Keratinocyte (primary cell): Measurements from ENCODE around the gene TNNT2. TPM values are rescaled to one million over a fixed set of nuclear protein-coding genes. Genes with fewer than 3 reads are reported as not detected.

ENCODE experiments used
- DNase-seq: peaks from one replicate; pipeline ENCODE4 v3.0.0-alpha.2; 2011; ENCODE audit warnings: low read depth, missing footprints, low spot score
- FAIRE-seq: peaks from 2 replicates; lab custom pipeline; 2011; peaks lifted over from hg19 to GRCh38; lab: Jason Lieb, UNC
- H2AFZ ChIP-seq: 2 replicates; pipeline ENCODE4 v1.6.0; 2012; ENCODE audit warnings: low read length, control low read depth, inconsistent platforms; ENCODE audit not compliant: control insufficient read depth
- H3K27ac ChIP-seq: 2 replicates; pipeline ENCODE4 v1.5.1; 2011; ENCODE audit warnings: low read length; ENCODE audit not compliant: control insufficient read depth, insufficient read depth
- H3K27me3 ChIP-seq: 3 replicates; pipeline ENCODE4 v1.6.0; 2011; ENCODE audit warnings: low read length; ENCODE audit not compliant: control insufficient read depth, insufficient read depth; ENCODE audit errors: extremely low read depth
- H3K36me3 ChIP-seq, 2 experiments: 2 replicates in 1 of 2; 3 replicates in 1 of 2; pipeline ENCODE4 v1.5.1; 2011; ENCODE audit warnings: low read length in 2 of 2, mild to moderate bottlenecking in 1 of 2; ENCODE audit not compliant: control insufficient read depth in 2 of 2, insufficient read depth in 2 of 2; ENCODE audit errors: extremely low read depth in 1 of 2
- H3K4me1 ChIP-seq: 3 replicates; pipeline ENCODE4 v1.5.1; 2011; ENCODE audit warnings: low read length; ENCODE audit not compliant: control insufficient read depth, insufficient read depth; ENCODE audit errors: extremely low read depth
- H3K4me2 ChIP-seq: 3 replicates; pipeline ENCODE4 v1.6.0; 2011; ENCODE audit warnings: low read depth, low read length; ENCODE audit not compliant: control insufficient read depth, insufficient read depth; ENCODE audit errors: extremely low read depth
- H3K4me3 ChIP-seq, 3 experiments: fragments of 200-600 bp in 1 of 3; sonication (generic) in 1 of 3; 2 replicates in 2 of 3; 3 replicates in 1 of 3; pipeline ENCODE4 v1.5.1; 2011 to 2016; ENCODE audit warnings: low read length in 3 of 3, mild to moderate bottlenecking in 3 of 3, control low read depth in 2 of 3, inconsistent platforms in 1 of 3, low read depth in 1 of 3, mixed read lengths in 1 of 3, mixed run types in 1 of 3, moderate library complexity in 1 of 3; ENCODE audit not compliant: control insufficient read depth in 2 of 3, insufficient read depth in 2 of 3; ENCODE audit errors: extremely low read depth in 1 of 3
- H3K79me2 ChIP-seq: 2 replicates; pipeline ENCODE4 v1.6.0; 2012; ENCODE audit warnings: low read length; ENCODE audit not compliant: control insufficient read depth, insufficient read depth
- H3K9ac ChIP-seq: 3 replicates; pipeline ENCODE4 v1.6.0; 2011; ENCODE audit warnings: low read length; ENCODE audit not compliant: control insufficient read depth, insufficient read depth; ENCODE audit errors: extremely low read depth
- H3K9me1 ChIP-seq: 3 replicates; pipeline ENCODE4 v1.6.0; 2011; ENCODE audit warnings: low read length; ENCODE audit not compliant: control insufficient read depth, insufficient read depth; ENCODE audit errors: extremely low read depth
- H3K9me3 ChIP-seq: 2 replicates; pipeline ENCODE4 v1.5.1; 2012; ENCODE audit warnings: low read depth, low read length; ENCODE audit not compliant: control insufficient read depth
- H4K20me1 ChIP-seq: 3 replicates; pipeline ENCODE4 v1.6.0; 2011; ENCODE audit warnings: low read length; ENCODE audit not compliant: control insufficient read depth, insufficient read depth; ENCODE audit errors: extremely low read depth
- CTCF ChIP-seq, 3 experiments: IDR thresholded peaks in 1 of 3; conservative IDR thresholded peaks in 1 of 3; optimal IDR thresholded peaks in 1 of 3; 2 replicates in 2 of 3; 3 replicates in 1 of 3; pipeline versions ENCODE3 to v1.5.1; 2011; ENCODE audit warnings: low read length in 3 of 3, mild to moderate bottlenecking in 3 of 3, moderate library complexity in 2 of 3, control low read depth in 1 of 3, inconsistent platforms in 1 of 3; ENCODE audit not compliant: insufficient read depth in 2 of 3; ENCODE audit errors: extremely low read depth in 1 of 3
- EZH2 ChIP-seq: IDR thresholded peaks from one replicate; pipeline ENCODE4 v1.6.1; 2012; ENCODE audit warnings: inconsistent platforms, mild to moderate bottlenecking, low read length, moderate library complexity
- dilution Hi-C: fragments of 300-500 bp; cut with MboI; formaldehyde crosslinking; loops from one replicate; pipeline ENCODE4 v1.7.0; 2020; ENCODE audit warnings: low sequenced_read_pairs; ENCODE audit not compliant: extremely low pct_ligation_motif_present
- polyA plus RNA-seq, 5 experiments: library from polyadenylated mRNA; depleted of rRNA in 3 of 5; stranded (reverse) in 3 of 5; stranded (forward) in 1 of 5; unstranded in 1 of 5; fragments of >200 nt; gene quantifications; 1 replicate in 1 of 5; 2 replicates in 3 of 5; 3 replicates in 1 of 5; pipeline versions ENCODE4 v1.2.1 to v1.2.3, GENCODE V29; 2011 to 2012; ENCODE audit warnings: missing spikeins in 2 of 5, low read depth in 1 of 5, low replicate concordance in 1 of 5

Gene TNNT2
- polyA plus RNA-seq, 1 donor (not counting 4 experiments of a cell fraction or from before 2014, with no cell fraction given) = 1.4 TPM

- H4K20me1 ChIP-seq = peaks cover 19% of the 10 kb centered on the region
- H3K9me3 ChIP-seq = no peaks in the 10 kb centered on the region
- DNase-seq (no peak), FAIRE-seq (no peak)
- H3K4me1 ChIP-seq = peaks cover 65% of the 10 kb centered on the region
- peaks cover 15 to 35% of the 10 kb centered on the region in 2 experiments for H3K36me3 ChIP-seq
- H2AFZ ChIP-seq = no peak overlapping the region
- peak overlapping the region; percentile 82 to 97 (median 92) for H3K4me3 ChIP-seq
- peak overlapping the region; percentile 92 for H3K4me2 ChIP-seq
- peak overlapping the region; percentile 96 for H3K9ac ChIP-seq
- dilution Hi-C loops = no loop called here
- no peaks in the 10 kb centered on the region for H3K27me3 ChIP-seq
- TF ChIP-seq EZH2 (no peak), CTCF (optimal IDR thresholded peaks at IDR 0.05 in 1 of 3, IDR thresholded peaks at IDR 0.05 in 1 of 3, conservative IDR thresholded peaks at IDR 0.05 in 1 of 3; ENCODE audit: extremely low read depth in 1 of 3, insufficient read depth in 2 of 3, low read length in 3 of 3) (no peak)
- peaks cover 84% of the 10 kb centered on the region for H3K79me2 ChIP-seq
- H3K27ac ChIP-seq = peak overlapping the region; percentile 90
- H3K9me1 ChIP-seq = peaks cover 12% of the 10 kb centered on the region
Measured at GRCh38 chr1:201395936-201396335, 18.5 kb upstream of the TNNT2 start.

GRCh38 chr1:201394591-201394990 lies 17.1 kb upstream of the TNNT2 start:
- TF ChIP-seq EZH2 (no peak), CTCF (optimal IDR thresholded peaks at IDR 0.05 in 1 of 3, IDR thresholded peaks at IDR 0.05 in 1 of 3, conservative IDR thresholded peaks at IDR 0.05 in 1 of 3; ENCODE audit: extremely low read depth in 1 of 3, insufficient read depth in 2 of 3, low read length in 3 of 3) (no peak)
- peaks cover 56% of the 10 kb centered on the region for H3K4me1 ChIP-seq
- H4K20me1 ChIP-seq = peaks cover 22% of the 10 kb centered on the region
- H3K4me2 ChIP-seq = peak overlapping the region; percentile 92
- DNase-seq = no peak
- H3K9ac ChIP-seq = no peak overlapping the region
- H3K27ac ChIP-seq = no peak overlapping the region
- FAIRE-seq = peak; percentile 48
- peaks cover 94% of the 10 kb centered on the region for H3K79me2 ChIP-seq
- H3K36me3 ChIP-seq = peaks cover 18 to 38% of the 10 kb centered on the region in 2 experiments
- H3K9me1 ChIP-seq = peaks cover 12% of the 10 kb centered on the region
- peak overlapping the region in 1 of 3 experiments; percentile 5 for H3K4me3 ChIP-seq
- no peak overlapping the region for H2AFZ ChIP-seq
- dilution Hi-C loops = no loop called here
- H3K9me3 ChIP-seq = no peaks in the 10 kb centered on the region
- H3K27me3 ChIP-seq = no peaks in the 10 kb centered on the region
